HL-60 (cell line): Measurements from ENCODE around the gene MTCH1.

Source experiments
- DNase-seq, 2 experiments: peaks; one replicate each; pipeline ENCODE4 v3.0.0-alpha.2; 2010 to 2020; ENCODE audit warnings: low read depth in 1 of 2, low spot score in 1 of 2
- H3K27ac ChIP-seq: fragments of 250-450 bp; sonication (Bioruptor Pico); replicated peaks from 2 replicates; pipeline ENCODE4 v1.5.1; 2020; ENCODE audit warnings: mild to moderate bottlenecking, moderate library complexity
- H3K27me3 ChIP-seq: fragments of 250-450 bp; sonication (Bioruptor Pico); 2 replicates; pipeline ENCODE4 v1.5.1; 2021; ENCODE audit warnings: mild to moderate bottlenecking, moderate library complexity; ENCODE audit not compliant: insufficient read depth, poor library complexity, severe bottlenecking
- H3K4me3 ChIP-seq: replicated peaks from 2 replicates; pipeline ENCODE4 v1.5.1; 2011; ENCODE audit warnings: mild to moderate bottlenecking, control low read depth, low read length; ENCODE audit not compliant: insufficient read depth
- CTCF ChIP-seq: IDR thresholded peaks from one replicate; pipeline ENCODE4 v1.5.1; 2011; ENCODE audit warnings: low read length, control low read depth, inconsistent platforms; ENCODE audit not compliant: insufficient read depth
- GABPA ChIP-seq: IDR thresholded peaks from 2 replicates; pipeline ENCODE4 v1.6.1; 2012; ENCODE audit warnings: low read depth
- POLR2AphosphoS5 ChIP-seq: IDR thresholded peaks from 2 replicates; pipeline ENCODE4 v1.6.1; 2012; ENCODE audit warnings: low read depth
- SPI1 ChIP-seq: IDR thresholded peaks from 2 replicates; pipeline ENCODE4 v1.6.1; 2012; ENCODE audit warnings: low read depth, mild to moderate bottlenecking, borderline replicate concordance
- TF ChIP-seq, protein P1 (sequence below): IDR thresholded peaks from 2 replicates; pipeline ENCODE4 v1.6.1; 2012; ENCODE audit warnings: low read depth; ENCODE audit not compliant: insufficient replicate concordance

MTCH1 gene

GRCh38 chr6:37014667-37015066 is 28.7 kb upstream of the MTCH1 start:
- TF ChIP-seq, protein P1, sequence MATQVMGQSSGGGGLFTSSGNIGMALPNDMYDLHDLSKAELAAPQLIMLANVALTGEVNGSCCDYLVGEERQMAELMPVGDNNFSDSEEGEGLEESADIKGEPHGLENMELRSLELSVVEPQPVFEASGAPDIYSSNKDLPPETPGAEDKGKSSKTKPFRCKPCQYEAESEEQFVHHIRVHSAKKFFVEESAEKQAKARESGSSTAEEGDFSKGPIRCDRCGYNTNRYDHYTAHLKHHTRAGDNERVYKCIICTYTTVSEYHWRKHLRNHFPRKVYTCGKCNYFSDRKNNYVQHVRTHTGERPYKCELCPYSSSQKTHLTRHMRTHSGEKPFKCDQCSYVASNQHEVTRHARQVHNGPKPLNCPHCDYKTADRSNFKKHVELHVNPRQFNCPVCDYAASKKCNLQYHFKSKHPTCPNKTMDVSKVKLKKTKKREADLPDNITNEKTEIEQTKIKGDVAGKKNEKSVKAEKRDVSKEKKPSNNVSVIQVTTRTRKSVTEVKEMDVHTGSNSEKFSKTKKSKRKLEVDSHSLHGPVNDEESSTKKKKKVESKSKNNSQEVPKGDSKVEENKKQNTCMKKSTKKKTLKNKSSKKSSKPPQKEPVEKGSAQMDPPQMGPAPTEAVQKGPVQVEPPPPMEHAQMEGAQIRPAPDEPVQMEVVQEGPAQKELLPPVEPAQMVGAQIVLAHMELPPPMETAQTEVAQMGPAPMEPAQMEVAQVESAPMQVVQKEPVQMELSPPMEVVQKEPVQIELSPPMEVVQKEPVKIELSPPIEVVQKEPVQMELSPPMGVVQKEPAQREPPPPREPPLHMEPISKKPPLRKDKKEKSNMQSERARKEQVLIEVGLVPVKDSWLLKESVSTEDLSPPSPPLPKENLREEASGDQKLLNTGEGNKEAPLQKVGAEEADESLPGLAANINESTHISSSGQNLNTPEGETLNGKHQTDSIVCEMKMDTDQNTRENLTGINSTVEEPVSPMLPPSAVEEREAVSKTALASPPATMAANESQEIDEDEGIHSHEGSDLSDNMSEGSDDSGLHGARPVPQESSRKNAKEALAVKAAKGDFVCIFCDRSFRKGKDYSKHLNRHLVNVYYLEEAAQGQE, result no peak
- TF ChIP-seq POLR2AphosphoS5 (no peak), CTCF (no peak), SPI1 (no peak), GABPA (no peak)
- DNase-seq, result no peak
- H3K27ac ChIP-seq, result no peak overlapping the region
- no peaks in the 10 kb centered on the region for H3K27me3 ChIP-seq
- H3K4me3 ChIP-seq, result no peak overlapping the region

- H3K27me3 ChIP-seq, result no peaks in the 10 kb centered on the region
- no peak overlapping the region for H3K4me3 ChIP-seq
- H3K27ac ChIP-seq, result no peak overlapping the region
- DNase-seq, result no peak
- no peak for TF ChIP-seq GABPA
- TF ChIP-seq POLR2AphosphoS5, result no peak
- TF ChIP-seq, protein P1, result no peak
- TF ChIP-seq SPI1, result no peak
- TF ChIP-seq CTCF, result no peak
These were observed 27.8 kb upstream of the MTCH1 start for GRCh38 chr6:37013516-37014491.

- DNase-seq, result peak in 1 of 2 experiments; percentile 30
- H3K27me3 ChIP-seq, result no peaks in the 10 kb centered on the region
- TF ChIP-seq GABPA (no peak), POLR2AphosphoS5 (no peak), CTCF (no peak), SPI1 (no peak)
- TF ChIP-seq, protein P1, result no peak
- no peak overlapping the region for H3K4me3 ChIP-seq
- no peak overlapping the region for H3K27ac ChIP-seq
These were observed 25.8 kb upstream of the MTCH1 start for GRCh38 chr6:37011656-37012378.
